HEK293T (cell line): ENCODE results near the gene DMAP1.

Experiments
- ARNT ChIP-seq: fragments of 450-650 bp; IDR thresholded peaks from 2 replicates; pipeline ENCODE4 v1.6.1; 2017; ENCODE audit warnings: mild to moderate bottlenecking
- BHLHE40 ChIP-seq: fragments of 450-650 bp; IDR thresholded peaks from 2 replicates; pipeline ENCODE4 v1.6.1; 2016; ENCODE audit warnings: mild to moderate bottlenecking, moderate library complexity, borderline replicate concordance
- FOXA1 ChIP-seq: fragments of 450-650 bp; IDR thresholded peaks from 2 replicates; pipeline ENCODE4 v1.6.1; 2016; ENCODE audit warnings: mild to moderate bottlenecking
- FOXM1 ChIP-seq: fragments of 450-650 bp; IDR thresholded peaks from 2 replicates; pipeline ENCODE4 v1.6.1; 2017; ENCODE audit warnings: mild to moderate bottlenecking, borderline replicate concordance
- SUZ12 ChIP-seq: fragments of 450-650 bp; IDR thresholded peaks from 2 replicates; pipeline ENCODE4 v1.6.1; 2016; ENCODE audit warnings: mild to moderate bottlenecking
- ZNF384 ChIP-seq: fragments of 450-650 bp; IDR thresholded peaks from 2 replicates; pipeline ENCODE4 v1.6.1; 2016

DNA sequence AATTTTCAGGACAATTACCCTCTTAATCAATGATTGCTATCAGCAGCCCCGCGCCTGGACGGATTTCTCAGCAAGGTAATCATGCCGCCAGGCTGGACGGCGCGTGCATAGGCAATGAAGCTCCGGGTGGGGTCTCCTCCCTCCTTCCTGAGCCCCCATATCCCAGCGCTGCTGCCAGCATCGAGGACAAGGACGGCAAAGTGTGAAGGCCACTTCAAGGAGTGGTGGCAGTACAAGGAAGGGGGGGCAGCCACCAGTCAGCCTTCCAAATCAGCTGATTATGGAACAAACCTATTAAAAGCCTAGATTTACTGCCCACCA lies 51.1 kb downstream of the DMAP1 start:
- TF ChIP-seq SUZ12: no peak
- TF ChIP-seq FOXM1: no peak
- TF ChIP-seq ZNF384: no peak
- TF ChIP-seq BHLHE40: no peak
- TF ChIP-seq ARNT: no peak
- no peak for TF ChIP-seq FOXA1
